Endodermal cell (in vitro differentiated cells): Measurements from ENCODE around the gene SDSL. TPM values are rescaled to one million over a fixed set of nuclear protein-coding genes. Genes with fewer than 3 reads are reported as not detected.

ENCODE experiments used
- DNase-seq: peaks from one replicate; pipeline ENCODE4 v3.0.0-alpha.2; 2017
- H3K27ac ChIP-seq: 2 replicates; pipeline ENCODE4 v1.5.1; 2013; ENCODE audit warnings: mild to moderate bottlenecking, low read depth, low read length, moderate library complexity
- H3K27me3 ChIP-seq: 2 replicates; pipeline ENCODE4 v1.6.1; 2013; ENCODE audit warnings: mild to moderate bottlenecking, low read length, moderate library complexity; ENCODE audit not compliant: insufficient read depth, control insufficient read depth, poor library complexity, severe bottlenecking
- H3K36me3 ChIP-seq: 2 replicates; pipeline ENCODE4 v1.7.0; 2013; ENCODE audit warnings: mild to moderate bottlenecking, low read length, moderate library complexity; ENCODE audit not compliant: control insufficient read depth, insufficient read depth
- H3K4me1 ChIP-seq: one replicate; pipeline ENCODE4 v1.7.0; 2013; ENCODE audit warnings: low read length; ENCODE audit not compliant: control insufficient read depth, insufficient read depth
- H3K4me3 ChIP-seq: 2 replicates; pipeline ENCODE4 v1.5.1; 2013; ENCODE audit warnings: mild to moderate bottlenecking, low read length, moderate library complexity
- H3K9ac ChIP-seq: 2 replicates; pipeline ENCODE4 v1.6.1; 2013; ENCODE audit warnings: mild to moderate bottlenecking, low read length, moderate library complexity; ENCODE audit not compliant: poor library complexity, severe bottlenecking; ENCODE audit errors: extremely low read depth
- H3K9me3 ChIP-seq: 2 replicates; pipeline ENCODE4 v1.6.1; 2013; ENCODE audit warnings: mild to moderate bottlenecking, low read length, moderate library complexity; ENCODE audit not compliant: control insufficient read depth
- H3K27ac Mint-ChIP-seq: 2 replicates; pipeline ENCODE4 v1.8.0; 2020; ENCODE audit warnings: mixed read lengths
- H3K27me3 Mint-ChIP-seq: 2 replicates; pipeline ENCODE4 v1.8.0; 2021; ENCODE audit warnings: mild to moderate bottlenecking, mixed read lengths; ENCODE audit not compliant: insufficient read depth
- H3K36me3 Mint-ChIP-seq: 2 replicates; pipeline ENCODE4 v1.8.0; 2020; ENCODE audit warnings: low read depth, mixed read lengths
- H3K4me1 Mint-ChIP-seq: 2 replicates; pipeline ENCODE4 v1.8.0; 2020; ENCODE audit warnings: mixed read lengths
- H3K4me3 Mint-ChIP-seq: 2 replicates; pipeline ENCODE4 v1.8.0; 2020; ENCODE audit warnings: mild to moderate bottlenecking, moderate library complexity, mixed read lengths
- H3K9me3 Mint-ChIP-seq: 2 replicates; pipeline ENCODE4 v1.8.0; 2020; ENCODE audit warnings: mild to moderate bottlenecking, mixed read lengths
- WGBS, 2 experiments: methylation state at CpG; one replicate each; pipeline versions ENCODE4 v1.1.5 to v1.1.7; 2013; ENCODE audit warnings: missing lambda C conversion rate in 2 of 2, mixed read lengths in 1 of 2; ENCODE audit not compliant: insufficient coverage in 1 of 2, insufficient read length in 1 of 2; 5-methylcytosine and 5-hydroxymethylcytosine counted together
- total RNA-seq, 2 donors: library from RNA; stranded (reverse); fragmentation: NEBNext Ultra II Directional in 1 of 2; extraction: Animal tissue kit (Norgen Biotek cat#: 25700) in 1 of 2; gene quantifications; 2 replicates in 1 of 2; 3 replicates in 1 of 2; pipeline ENCODE4 v1.2.1, GENCODE V29; 2021
- TF ChIP-seq, protein P1 (sequence below): fragments of 200-600 bp; sonication (generic); conservative IDR thresholded peaks from 2 replicates; pipeline ENCODE4 v1.5.0; 2021; ENCODE audit warnings: antibody characterized with exemption, mild to moderate bottlenecking

Gene SDSL
- total RNA-seq, 2 donors from 2014 or later, result 2.4 to 5.7 TPM

DNA sequence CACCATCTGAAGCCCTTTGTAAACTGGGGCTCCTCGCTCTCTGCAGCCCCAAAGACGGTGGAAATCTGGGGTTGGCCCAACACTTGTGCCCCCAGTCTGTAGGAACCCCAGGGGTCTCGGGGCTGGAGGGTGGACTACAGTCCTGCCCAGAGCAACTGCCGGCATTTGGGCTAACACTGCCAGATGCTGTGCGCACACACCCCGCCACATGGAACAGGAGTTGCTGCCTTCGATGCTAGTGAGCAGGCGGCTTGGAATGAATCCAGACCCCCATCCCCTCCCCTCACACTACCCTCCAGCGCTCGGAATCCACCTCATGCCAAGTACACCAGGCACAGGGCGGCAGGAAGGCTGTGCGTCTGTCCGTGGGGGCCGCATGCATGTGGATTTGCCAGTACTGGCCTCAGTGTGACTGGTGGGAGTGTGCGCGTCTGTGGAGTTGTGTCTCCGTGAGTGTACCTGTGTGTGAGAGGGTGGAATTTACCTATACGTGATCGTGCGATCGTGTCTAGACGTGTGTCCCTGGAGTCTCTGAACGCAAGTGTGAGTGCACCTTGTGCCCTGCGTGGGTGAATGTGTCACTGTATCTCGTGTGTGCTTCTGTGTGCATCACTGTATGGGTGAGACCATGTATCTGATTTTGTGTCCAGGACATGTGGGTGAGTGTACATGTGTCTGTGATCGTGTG, 44.4 kb downstream of the SDSL start:
- peaks cover 3% of the 10 kb centered on the region for H3K4me1 ChIP-seq
- Mint-ChIP-seq H3K9me3 (no peaks in the 10 kb centered on the region), H3K27ac (no peak overlapping the region), H3K36me3 (no peaks in the 10 kb centered on the region), H3K4me3 (peak overlapping the region; percentile 49), H3K27me3 (peaks cover 98% of the 10 kb centered on the region), H3K4me1 (peaks cover 19% of the 10 kb centered on the region)
- H3K9ac ChIP-seq, result no peak overlapping the region
- H3K9me3 ChIP-seq, result no peaks in the 10 kb centered on the region
- peak; percentile 79 for DNase-seq
- no peak overlapping the region for H3K4me3 ChIP-seq
- H3K36me3 ChIP-seq, result no peaks in the 10 kb centered on the region
- peaks cover 100% of the 10 kb centered on the region for H3K27me3 ChIP-seq
- TF ChIP-seq, protein P1, sequence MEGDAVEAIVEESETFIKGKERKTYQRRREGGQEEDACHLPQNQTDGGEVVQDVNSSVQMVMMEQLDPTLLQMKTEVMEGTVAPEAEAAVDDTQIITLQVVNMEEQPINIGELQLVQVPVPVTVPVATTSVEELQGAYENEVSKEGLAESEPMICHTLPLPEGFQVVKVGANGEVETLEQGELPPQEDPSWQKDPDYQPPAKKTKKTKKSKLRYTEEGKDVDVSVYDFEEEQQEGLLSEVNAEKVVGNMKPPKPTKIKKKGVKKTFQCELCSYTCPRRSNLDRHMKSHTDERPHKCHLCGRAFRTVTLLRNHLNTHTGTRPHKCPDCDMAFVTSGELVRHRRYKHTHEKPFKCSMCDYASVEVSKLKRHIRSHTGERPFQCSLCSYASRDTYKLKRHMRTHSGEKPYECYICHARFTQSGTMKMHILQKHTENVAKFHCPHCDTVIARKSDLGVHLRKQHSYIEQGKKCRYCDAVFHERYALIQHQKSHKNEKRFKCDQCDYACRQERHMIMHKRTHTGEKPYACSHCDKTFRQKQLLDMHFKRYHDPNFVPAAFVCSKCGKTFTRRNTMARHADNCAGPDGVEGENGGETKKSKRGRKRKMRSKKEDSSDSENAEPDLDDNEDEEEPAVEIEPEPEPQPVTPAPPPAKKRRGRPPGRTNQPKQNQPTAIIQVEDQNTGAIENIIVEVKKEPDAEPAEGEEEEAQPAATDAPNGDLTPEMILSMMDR, result no peak
- H3K27ac ChIP-seq, result no peak overlapping the region
- 10 to 17% methylated on average over 5 to 26 of the region's 26 CpGs for WGBS, 2 experiments

DNA sequence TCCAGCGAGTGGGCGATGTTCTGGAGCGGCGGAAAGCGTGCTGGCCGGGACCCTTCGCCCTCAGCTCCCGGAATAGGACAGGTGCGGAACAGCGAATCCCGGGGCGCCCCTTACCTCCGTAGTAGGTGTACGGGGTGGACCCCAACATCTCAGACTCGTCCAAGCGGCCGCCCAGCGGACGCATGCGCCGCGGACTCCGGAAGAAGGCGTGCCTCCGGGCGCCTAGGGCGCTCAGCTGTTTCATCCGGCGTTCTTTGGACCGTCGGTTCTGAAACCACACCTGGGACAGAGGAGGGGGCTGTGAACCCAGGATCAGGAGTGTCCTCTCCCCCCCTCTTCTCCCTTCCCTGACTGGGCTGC, 44.9 kb downstream of the SDSL start:
- Mint-ChIP-seq H3K27me3 (peaks cover 98% of the 10 kb centered on the region), H3K4me1 (peaks cover 19% of the 10 kb centered on the region), H3K9me3 (no peaks in the 10 kb centered on the region), H3K27ac (no peak overlapping the region), H3K36me3 (no peaks in the 10 kb centered on the region), H3K4me3 (peak overlapping the region; percentile 49)
- no peak for DNase-seq
- Histone ChIP-seq H3K27ac (no peak overlapping the region), H3K27me3 (peaks cover 100% of the 10 kb centered on the region), H3K9me3 (no peaks in the 10 kb centered on the region), H3K4me3 (peak overlapping the region; percentile 74), H3K9ac (no peak overlapping the region), H3K36me3 (no peaks in the 10 kb centered on the region), H3K4me1 (peaks cover 3% of the 10 kb centered on the region)
- TF ChIP-seq, protein P1, result no peak
- 2 to 6% methylated on average over 21 to 31 of the region's 31 CpGs for WGBS, 2 experiments

DNA sequence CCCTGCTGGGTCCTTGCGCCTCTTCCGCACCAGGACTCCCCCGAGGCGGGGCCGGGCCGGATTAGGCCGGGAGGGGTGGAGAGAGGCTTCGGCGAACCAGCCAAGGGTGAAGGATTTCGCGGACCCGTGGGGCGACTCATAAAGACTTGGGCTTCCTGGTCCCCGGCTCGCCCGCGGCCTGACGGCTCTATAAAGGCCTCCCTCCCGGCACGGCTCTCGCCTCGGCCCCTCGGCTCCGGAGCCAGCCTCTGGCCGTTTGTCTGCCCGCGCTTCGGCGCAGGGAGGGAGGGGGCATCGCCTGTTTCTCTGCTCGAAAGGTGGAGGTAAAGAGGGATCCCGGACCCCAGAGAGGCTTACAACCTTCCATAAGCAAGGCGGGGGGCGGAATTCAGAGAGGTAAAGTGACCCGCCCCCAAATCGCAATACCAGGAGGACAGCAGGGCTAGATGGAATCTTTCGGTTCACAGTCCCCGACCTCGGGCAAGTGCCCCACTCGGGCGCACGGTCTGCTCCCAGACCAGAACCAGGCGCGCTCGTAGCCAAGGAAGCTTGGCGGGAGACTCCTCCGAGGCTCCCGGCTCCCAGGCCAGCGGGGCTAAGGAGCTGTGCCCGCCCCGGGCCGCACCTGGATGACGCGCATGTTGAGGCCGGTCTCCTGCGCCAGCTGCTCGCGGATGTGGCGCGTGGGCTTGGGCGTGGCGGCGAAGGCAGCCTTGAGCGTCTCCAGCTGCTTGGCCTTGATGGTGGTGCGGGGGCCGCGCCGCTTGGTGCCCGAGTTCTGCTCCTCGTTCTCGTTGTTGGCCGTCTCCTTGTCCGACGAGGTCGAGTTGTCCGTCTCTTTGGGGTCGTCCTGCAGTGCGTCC, 45.6 kb downstream of the SDSL start:
- peak; percentile 87 for DNase-seq
- H3K27ac Mint-ChIP-seq, result no peak overlapping the region
- H3K9me3 Mint-ChIP-seq, result no peaks in the 10 kb centered on the region
- H3K4me1 ChIP-seq, result peaks cover 3% of the 10 kb centered on the region
- peak overlapping the region; percentile 49 for H3K4me3 Mint-ChIP-seq
- H3K9me3 ChIP-seq, result no peaks in the 10 kb centered on the region
- peak overlapping the region; percentile 74 for H3K4me3 ChIP-seq
- WGBS, 2 experiments, result 2 to 4% methylated on average over 37 to 78 of the region's 78 CpGs
- H3K27me3 Mint-ChIP-seq, result peaks cover 98% of the 10 kb centered on the region
- no peaks in the 10 kb centered on the region for H3K36me3 Mint-ChIP-seq
- H3K36me3 ChIP-seq, result no peaks in the 10 kb centered on the region
- no peak overlapping the region for H3K9ac ChIP-seq
- TF ChIP-seq, protein P1, result no peak
- peaks cover 100% of the 10 kb centered on the region for H3K27me3 ChIP-seq
- no peak overlapping the region for H3K27ac ChIP-seq
- peaks cover 21% of the 10 kb centered on the region for H3K4me1 Mint-ChIP-seq
